Kidney (tissue), 14 donors: ENCODE results near the gene RIMBP2. TPM values are rescaled to one million over a fixed set of nuclear protein-coding genes. Genes with fewer than 3 reads are reported as not detected.

ENCODE experiments used
- DNase-seq, 5 donors: peaks; one replicate each; pipeline ENCODE4 v3.0.0-alpha.2; 2013 to 2020
- FAIRE-seq: peaks from 2 replicates; lab custom pipeline; 2012; peaks lifted over from hg19 to GRCh38; lab: Jason Lieb, UNC
- H3K27ac ChIP-seq, 2 donors: one replicate each; pipeline ENCODE4 v1.7.0; 2013; ENCODE audit warnings: low read depth in 2 of 2, low read length in 2 of 2, inconsistent platforms in 1 of 2
- H3K27me3 ChIP-seq: one replicate; pipeline ENCODE4 v1.7.1; 2013; ENCODE audit warnings: low read length, inconsistent platforms; ENCODE audit not compliant: control insufficient read depth, insufficient read depth
- H3K36me3 ChIP-seq, 3 donors: one replicate each; pipeline versions ENCODE4 v1.7.0 to v1.7.1; 2013; ENCODE audit warnings: low read length in 3 of 3, control low read depth in 1 of 3, inconsistent platforms in 1 of 3; ENCODE audit not compliant: insufficient read depth in 3 of 3, control insufficient read depth in 2 of 3
- H3K4me1 ChIP-seq, 3 donors: one replicate each; pipeline versions ENCODE4 v1.7.0 to v1.7.1; 2013; ENCODE audit warnings: low read length in 3 of 3, inconsistent platforms in 1 of 3, low read depth in 1 of 3; ENCODE audit not compliant: control insufficient read depth in 2 of 3, insufficient read depth in 2 of 3
- H3K4me3 ChIP-seq, 3 donors: one replicate each; pipeline versions ENCODE4 v1.7.0 to v1.8.1; 2013; ENCODE audit warnings: low read length in 3 of 3, control low read depth in 1 of 3, inconsistent platforms in 1 of 3
- H3K9ac ChIP-seq, 3 donors: one replicate each; pipeline versions ENCODE4 v1.7.0 to v1.7.1; 2013; ENCODE audit warnings: low read length in 3 of 3, control low read depth in 1 of 3, inconsistent platforms in 1 of 3
- H3K9me3 ChIP-seq, 3 donors: one replicate each; pipeline versions ENCODE4 v1.7.0 to v1.7.1; 2013; ENCODE audit warnings: low read length in 3 of 3, control low read depth in 1 of 3, inconsistent platforms in 1 of 3; ENCODE audit not compliant: control insufficient read depth in 2 of 3, insufficient read depth in 1 of 3
- CTCF ChIP-seq: IDR thresholded peaks from 3 replicates; pipeline ENCODE4 v1.5.1; 2012; ENCODE audit warnings: mild to moderate bottlenecking, moderate library complexity, borderline replicate concordance; ENCODE audit not compliant: insufficient read depth; ENCODE audit errors: extremely low read depth
- intact Hi-C: fragments of 100-400 bp; cut with DNase I; formaldehyde crosslinking; loops from one replicate; pipeline ENCODE4 v1.11.1; 2022
- polyA plus RNA-seq: library from polyadenylated mRNA; stranded (reverse); fragments of 350-450 nt; fragmentation: Illumina TruSeq; extraction: RNeasy Lipid Tissue Mini Kit (QIAGEN cat#74804); gene quantifications from one replicate; pipeline ENCODE4 v1.2.3, GENCODE V29; 2014; ENCODE audit warnings: low read depth, low replicate concordance; ENCODE audit not compliant: insufficient read depth
- total RNA-seq: library from RNA; stranded (reverse); fragmentation: NEBNext Ultra II Directional; extraction: Animal tissue kit (Norgen Biotek cat#: 25700); gene quantifications from one replicate; pipeline ENCODE4 v1.2.1, GENCODE V29; 2021
- donor health status: control.
- donor health status: control.
- donor health status: control.
- donor health status: control.
- donor health status: control.
- donor health status: DM: yes; HTN: yes; CAD: no.
- donor health status: Normal renal cell carcinoma (clear cell type).

Gene RIMBP2
- total and polyA plus RNA-seq, 2 donors from 2014 or later: 2.8 to 51.7 TPM

- Histone ChIP-seq H3K27me3 (no peaks in the 10 kb centered on the region), H3K27ac (no peak overlapping the region), H3K4me1 (no peaks in the 10 kb centered on the region), H3K4me3 (no peak overlapping the region), H3K36me3 (no peaks in the 10 kb centered on the region), H3K9me3 (no peaks in the 10 kb centered on the region), H3K9ac (no peak overlapping the region)
- peak in 1 of 5 donors; percentile 31 for DNase-seq
- intact Hi-C loops: no loop called here
- no peak for TF ChIP-seq CTCF
- no peak for FAIRE-seq
Measured at GRCh38 chr12:130644566-130644965, 71.5 kb downstream of the RIMBP2 start.

GRCh38 chr12:130644146-130644545, 72.0 kb downstream of the RIMBP2 start:
- H3K27ac ChIP-seq: no peak overlapping the region
- no peak for TF ChIP-seq CTCF
- intact Hi-C loops: no loop called here
- DNase-seq (no peak), FAIRE-seq (no peak)
- H3K4me1 ChIP-seq: no peaks in the 10 kb centered on the region
- no peaks in the 10 kb centered on the region for H3K36me3 ChIP-seq
- no peaks in the 10 kb centered on the region for H3K9me3 ChIP-seq
- no peak overlapping the region for H3K9ac ChIP-seq
- no peaks in the 10 kb centered on the region for H3K27me3 ChIP-seq
- H3K4me3 ChIP-seq: no peak overlapping the region

- Histone ChIP-seq H3K27me3 (no peaks in the 10 kb centered on the region), H3K27ac (no peak overlapping the region), H3K9ac (no peak overlapping the region), H3K36me3 (no peaks in the 10 kb centered on the region), H3K4me3 (no peak overlapping the region), H3K4me1 (no peaks in the 10 kb centered on the region), H3K9me3 (no peaks in the 10 kb centered on the region)
- no peak for FAIRE-seq
- intact Hi-C loops: no loop called here
- DNase-seq: no peak
- no peak for TF ChIP-seq CTCF
Measured at GRCh38 chr12:130642856-130643255, 73.2 kb downstream of the RIMBP2 start.

GRCh38 chr12:130641533-130642184, 74.4 kb downstream of the RIMBP2 start:
- FAIRE-seq: no peak
- H3K36me3 ChIP-seq: no peaks in the 10 kb centered on the region

More at GRCh38 chr12:130641533-130642184, 74.4 kb downstream of the RIMBP2 start:
- H3K27me3 ChIP-seq: no peaks in the 10 kb centered on the region
- TF ChIP-seq CTCF: no peak
- DNase-seq: no peak
- no peaks in the 10 kb centered on the region for H3K9me3 ChIP-seq
- intact Hi-C loops: no loop called here
- H3K4me3 ChIP-seq: no peak overlapping the region
- no peak overlapping the region for H3K9ac ChIP-seq
- H3K27ac ChIP-seq: no peak overlapping the region
- H3K4me1 ChIP-seq: no peaks in the 10 kb centered on the region
